GM12892 (cell line): ENCODE data around the gene MIOS.

Experiments
- POLR2A ChIP-seq: IDR thresholded peaks from 2 replicates; pipeline ENCODE4 v1.6.1; 2011; ENCODE audit warnings: low read depth, low read length, control low read depth
- POLR2AphosphoS5 ChIP-seq: IDR thresholded peaks from 2 replicates; pipeline ENCODE4 v1.6.1; 2011; ENCODE audit warnings: low read depth, low read length, control low read depth
- TAF1 ChIP-seq: IDR thresholded peaks from 2 replicates; pipeline ENCODE4 v1.6.1; 2011; ENCODE audit warnings: low read depth, mild to moderate bottlenecking, control low read depth, low read length, borderline replicate concordance

- TF ChIP-seq POLR2A (no peak), POLR2AphosphoS5 (no peak), TAF1 (no peak)
Measured at GRCh38 chr7:7654964-7655715, 88.5 kb downstream of the MIOS start.
